PC-9 (cell line): ENCODE data around the gene MARK1.

Experiments
- EZH2 ChIP-seq: fragments of 200-600 bp; sonication (generic); IDR thresholded peaks from 2 replicates; pipeline ENCODE4 v1.8.0; 2017; ENCODE audit warnings: antibody characterized with exemption, low read depth
- TF ChIP-seq, protein P1 (sequence below): fragments of 200-600 bp; sonication (generic); conservative IDR thresholded peaks from 2 replicates; pipeline ENCODE4 v1.6.1; 2017; ENCODE audit warnings: mixed run types, antibody characterized with exemption, mild to moderate bottlenecking, moderate library complexity

- TF ChIP-seq, protein P1, sequence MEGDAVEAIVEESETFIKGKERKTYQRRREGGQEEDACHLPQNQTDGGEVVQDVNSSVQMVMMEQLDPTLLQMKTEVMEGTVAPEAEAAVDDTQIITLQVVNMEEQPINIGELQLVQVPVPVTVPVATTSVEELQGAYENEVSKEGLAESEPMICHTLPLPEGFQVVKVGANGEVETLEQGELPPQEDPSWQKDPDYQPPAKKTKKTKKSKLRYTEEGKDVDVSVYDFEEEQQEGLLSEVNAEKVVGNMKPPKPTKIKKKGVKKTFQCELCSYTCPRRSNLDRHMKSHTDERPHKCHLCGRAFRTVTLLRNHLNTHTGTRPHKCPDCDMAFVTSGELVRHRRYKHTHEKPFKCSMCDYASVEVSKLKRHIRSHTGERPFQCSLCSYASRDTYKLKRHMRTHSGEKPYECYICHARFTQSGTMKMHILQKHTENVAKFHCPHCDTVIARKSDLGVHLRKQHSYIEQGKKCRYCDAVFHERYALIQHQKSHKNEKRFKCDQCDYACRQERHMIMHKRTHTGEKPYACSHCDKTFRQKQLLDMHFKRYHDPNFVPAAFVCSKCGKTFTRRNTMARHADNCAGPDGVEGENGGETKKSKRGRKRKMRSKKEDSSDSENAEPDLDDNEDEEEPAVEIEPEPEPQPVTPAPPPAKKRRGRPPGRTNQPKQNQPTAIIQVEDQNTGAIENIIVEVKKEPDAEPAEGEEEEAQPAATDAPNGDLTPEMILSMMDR, result no peak
- no peak for TF ChIP-seq EZH2
These were observed 109.8 kb downstream of the MARK1 start for GRCh38 chr1:220637759-220638158.
